GM18505 (cell line): ENCODE measurements around the gene STPG4.

Source experiments
- ATAC-seq: cut with Tn5 transposase; IDR thresholded peaks from one replicate; pipeline ENCODE4 v1.9.1; 2021; ENCODE audit not compliant: unreplicated experiment
- POLR2A ChIP-seq: IDR thresholded peaks from 4 replicates; pipeline ENCODE4 v1.6.1; 2011; ENCODE audit warnings: borderline replicate concordance; ENCODE audit not compliant: insufficient read depth, insufficient read length; ENCODE audit errors: extremely low read depth

STPG4 gene

GRCh38 chr2:47083005-47083404, 72.1 kb downstream of the STPG4 start:
- no peak for ATAC-seq
- TF ChIP-seq POLR2A = no peak

GRCh38 chr2:47080888-47081301, 74.2 kb downstream of the STPG4 start:
- TF ChIP-seq POLR2A = no peak
- no peak for ATAC-seq

- no peak for TF ChIP-seq POLR2A
- ATAC-seq = no peak
These were observed 75.3 kb downstream of the STPG4 start for GRCh38 chr2:47079515-47080412.

- no peak for TF ChIP-seq POLR2A
These were observed 76.3 kb downstream of the STPG4 start for GRCh38 chr2:47078541-47079482.

GRCh38 chr2:47077442-47078117, 77.5 kb downstream of the STPG4 start:
- ATAC-seq = no peak

More at GRCh38 chr2:47078541-47079482, 76.3 kb downstream of the STPG4 start:
- no peak for ATAC-seq

GRCh38 chr2:47076586-47077441, 78.3 kb downstream of the STPG4 start:
- no peak for TF ChIP-seq POLR2A
- ATAC-seq = no peak

More at GRCh38 chr2:47077442-47078117, 77.5 kb downstream of the STPG4 start:
- TF ChIP-seq POLR2A = no peak

GRCh38 chr2:47076126-47076506, 79.0 kb downstream of the STPG4 start:
- no peak for ATAC-seq
- TF ChIP-seq POLR2A = no peak

- ATAC-seq = no peak
- TF ChIP-seq POLR2A = no peak
These were observed 79.6 kb downstream of the STPG4 start for GRCh38 chr2:47075361-47076125.

GRCh38 chr2:47074691-47075090, 80.4 kb downstream of the STPG4 start:
- ATAC-seq = no peak
- TF ChIP-seq POLR2A = no peak

- TF ChIP-seq POLR2A = no peak
- no peak for ATAC-seq
These were observed 81.5 kb downstream of the STPG4 start for GRCh38 chr2:47073641-47074040.

GRCh38 chr2:47073217-47073616, 81.9 kb downstream of the STPG4 start:
- ATAC-seq = no peak
- no peak for TF ChIP-seq POLR2A
